Stimulated activated CD4-positive, alpha-beta T cell treated with anti-CD3 and anti-CD28 coated beads, Interleukin-4, amount 100 ng/mL, for 4 hours (primary cell): ENCODE data around the gene SERPINB11.
"Not testable (repeated sequence)": the region's sequence is repeated elsewhere in the genome, so short reads cannot be mapped to it uniquely, and the experiment has no call there.

Experiments
- DNase-seq, 2 experiments: peaks; one replicate each; pipeline ENCODE4 v3.0.0-alpha.2; 2020

The SERPINB11 gene

GRCh38 chr18:63702660-63703059 is at the start of gene SERPINB11:
Gene SERPINB11 (plus strand): TSS chr18:63702960. CDS start chr18:63710194, 7,234 bp downstream.
- DNase-seq, result no peak

GRCh38 chr18:63658920-63659319 is 43.8 kb upstream of the SERPINB11 start:
- not testable (repeated sequence) for DNase-seq

- DNase-seq, result not testable (repeated sequence)
Observed at GRCh38 chr18:63661750-63662149, 41.0 kb upstream of the SERPINB11 start, which contains the start of gene SERPINB3. Gene SERPINB3 (minus strand): TSS chr18:63661893. CDS start chr18:63661216, 677 bp downstream.

- DNase-seq, result no peak
Observed at GRCh38 chr18:63664571-63664970, 38.2 kb upstream of the SERPINB11 start.

GRCh38 chr18:63676526-63677323 is 26.0 kb upstream of the SERPINB11 start:
- DNase-seq, result no peak

- DNase-seq, result no peak
Observed at GRCh38 chr18:63677500-63678225, 25.1 kb upstream of the SERPINB11 start.

- DNase-seq, result no peak
Observed at GRCh38 chr18:63679820-63680606, 22.7 kb upstream of the SERPINB11 start.

GRCh38 chr18:63681449-63682340 is 21.1 kb upstream of the SERPINB11 start:
- no peak for DNase-seq

- DNase-seq, result no peak
Observed at GRCh38 chr18:63683152-63683551, 19.6 kb upstream of the SERPINB11 start.

GRCh38 chr18:63683890-63684289 is 18.9 kb upstream of the SERPINB11 start:
- no peak for DNase-seq

- no peak for DNase-seq
Observed at GRCh38 chr18:63684718-63685117, 18.0 kb upstream of the SERPINB11 start.

GRCh38 chr18:63686871-63687270 is 15.9 kb upstream of the SERPINB11 start:
- DNase-seq, result no peak

GRCh38 chr18:63689064-63689463 is 13.7 kb upstream of the SERPINB11 start:
- no peak for DNase-seq

- DNase-seq, result no peak
Observed at GRCh38 chr18:63697097-63697660, 5.6 kb upstream of the SERPINB11 start.

- no peak for DNase-seq
Observed at GRCh38 chr18:63700501-63700900, 2.3 kb upstream of the SERPINB11 start.

- DNase-seq, result no peak
Observed at GRCh38 chr18:63701952-63702351, 808 bp upstream of the SERPINB11 start.

GRCh38 chr18:63705401-63705800 is 2.6 kb downstream of the SERPINB11 start:
- no peak for DNase-seq

- no peak for DNase-seq
Observed at GRCh38 chr18:63707816-63708215, 5.1 kb downstream of the SERPINB11 start.

GRCh38 chr18:63708650-63709049 is 5.9 kb downstream of the SERPINB11 start:
- no peak for DNase-seq

GRCh38 chr18:63725682-63726480 is 23.1 kb downstream of the SERPINB11 start:
- DNase-seq, result no peak

GRCh38 chr18:63730773-63731172 is 28.0 kb downstream of the SERPINB11 start:
- no peak for DNase-seq
